Measurements from ENCODE around the gene TNFRSF6B.

Gene TNFRSF6B

GRCh38 chr20:63690003-63690897, 6.2 kb upstream of the TNFRSF6B start:
- H3K9ac ChIP-seq (ENCODE audit: low read length): no peak overlapping the region
- H3K9me3 ChIP-seq (ENCODE audit: control insufficient read depth, low read length): no peaks in the 10 kb centered on the region
- no peaks in the 10 kb centered on the region for H3K27me3 ChIP-seq (ENCODE audit: control insufficient read depth, insufficient read depth, low read length)
- no peaks in the 10 kb centered on the region for H3K36me3 ChIP-seq (ENCODE audit: control insufficient read depth, insufficient read depth, low read length)
- H3K4me3 ChIP-seq (ENCODE audit: low read length): no peak overlapping the region
- peaks cover 34% of the 10 kb centered on the region for H3K4me1 ChIP-seq (ENCODE audit: control insufficient read depth, insufficient read depth, low read length)

DNA sequence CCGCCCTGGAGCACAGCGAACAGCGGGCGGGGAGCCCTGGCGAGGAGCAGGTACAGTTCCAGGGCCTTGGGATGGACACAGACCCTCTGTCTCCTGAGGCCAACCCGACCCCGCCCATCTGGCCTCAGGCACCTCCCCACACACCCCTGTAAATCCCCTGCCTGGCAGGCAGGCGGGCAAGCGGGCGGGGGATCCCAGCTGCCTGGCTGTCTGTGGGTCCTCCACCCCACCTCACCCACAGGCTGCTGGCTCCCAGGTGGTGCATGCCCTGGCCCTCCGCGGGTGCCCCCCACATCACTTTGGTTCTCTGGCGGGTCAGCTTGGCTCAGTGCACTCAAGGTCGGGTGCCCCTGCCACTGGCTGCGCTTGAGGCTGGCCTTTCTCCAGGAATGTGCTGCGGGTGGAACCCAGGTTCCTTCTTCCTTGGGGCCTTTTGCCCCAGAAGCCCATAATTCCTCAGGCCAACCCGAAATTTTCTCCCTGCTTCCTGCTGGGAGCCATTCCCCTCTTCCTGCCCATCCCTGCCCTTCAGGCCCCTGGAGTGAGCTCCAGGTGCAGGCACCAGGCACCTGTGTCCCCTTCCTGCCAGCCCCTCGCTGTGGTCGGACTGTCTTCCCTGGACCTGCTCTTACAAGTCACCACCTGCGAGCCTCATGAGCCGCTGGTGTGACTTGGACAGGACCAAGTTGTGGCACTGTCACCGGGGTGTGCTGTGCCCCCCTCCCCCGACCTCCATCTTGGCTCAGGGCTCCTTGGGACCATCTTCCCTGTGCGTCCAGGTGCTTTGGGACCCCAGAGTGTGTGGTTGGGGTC, 5.3 kb upstream of the TNFRSF6B start:
- H3K4me3 ChIP-seq (ENCODE audit: low read length): no peak overlapping the region
- H3K36me3 ChIP-seq (ENCODE audit: control insufficient read depth, insufficient read depth, low read length): no peaks in the 10 kb centered on the region
- H3K9ac ChIP-seq (ENCODE audit: low read length): no peak overlapping the region
- H3K9me3 ChIP-seq (ENCODE audit: control insufficient read depth, low read length): no peaks in the 10 kb centered on the region
- H3K27me3 ChIP-seq (ENCODE audit: control insufficient read depth, insufficient read depth, low read length): no peaks in the 10 kb centered on the region
- peaks cover 30% of the 10 kb centered on the region for H3K4me1 ChIP-seq (ENCODE audit: control insufficient read depth, insufficient read depth, low read length)

GRCh38 chr20:63691711-63692435, 4.6 kb upstream of the TNFRSF6B start:
- peaks cover 30% of the 10 kb centered on the region for H3K4me1 ChIP-seq (ENCODE audit: control insufficient read depth, insufficient read depth, low read length)
- H3K9ac ChIP-seq (ENCODE audit: low read length): no peak overlapping the region

DNA sequence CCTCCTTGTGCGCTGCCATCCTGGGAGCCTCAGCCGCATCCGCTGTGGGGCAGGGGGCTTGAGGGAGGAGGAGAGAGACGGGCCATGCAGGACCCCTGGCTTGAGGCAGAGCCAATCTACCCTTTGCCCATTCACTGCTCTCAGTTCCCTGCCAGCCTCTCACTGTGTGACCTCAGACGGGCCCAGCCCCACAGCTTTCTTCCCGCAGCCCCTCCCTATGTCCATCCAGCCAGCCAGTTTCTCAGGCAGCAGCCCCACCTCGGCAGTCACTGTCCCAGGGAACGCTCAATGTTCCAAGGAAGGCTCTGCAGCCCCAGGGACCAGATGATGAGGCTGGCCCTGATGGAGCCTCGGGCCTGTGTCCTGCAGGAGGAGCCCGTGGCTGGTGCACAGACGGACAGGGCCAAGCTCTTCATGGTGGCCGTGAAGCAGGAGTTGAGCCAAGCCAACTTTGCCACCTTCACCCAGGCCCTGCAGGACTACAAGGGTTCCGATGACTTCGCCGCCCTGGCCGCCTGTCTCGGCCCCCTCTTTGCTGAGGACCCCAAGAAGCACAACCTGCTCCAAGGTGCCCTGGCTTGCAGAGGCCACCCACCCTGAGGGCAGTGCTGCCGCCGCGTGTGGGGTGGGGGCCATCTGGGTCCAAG, 3.9 kb upstream of the TNFRSF6B start:
- no peaks in the 10 kb centered on the region for H3K9me3 ChIP-seq (ENCODE audit: control insufficient read depth, low read length)
- H3K4me3 ChIP-seq (ENCODE audit: low read length): no peak overlapping the region
- H3K4me1 ChIP-seq (ENCODE audit: control insufficient read depth, insufficient read depth, low read length): peaks cover 30% of the 10 kb centered on the region
- H3K27me3 ChIP-seq (ENCODE audit: control insufficient read depth, insufficient read depth, low read length): no peaks in the 10 kb centered on the region
- H3K9ac ChIP-seq (ENCODE audit: low read length): no peak overlapping the region
- H3K36me3 ChIP-seq (ENCODE audit: control insufficient read depth, insufficient read depth, low read length): no peaks in the 10 kb centered on the region

More at GRCh38 chr20:63691711-63692435, 4.6 kb upstream of the TNFRSF6B start:
- no peaks in the 10 kb centered on the region for H3K27me3 ChIP-seq (ENCODE audit: control insufficient read depth, insufficient read depth, low read length)
- no peak overlapping the region for H3K4me3 ChIP-seq (ENCODE audit: low read length)
- no peaks in the 10 kb centered on the region for H3K9me3 ChIP-seq (ENCODE audit: control insufficient read depth, low read length)
- no peaks in the 10 kb centered on the region for H3K36me3 ChIP-seq (ENCODE audit: control insufficient read depth, insufficient read depth, low read length)

DNA sequence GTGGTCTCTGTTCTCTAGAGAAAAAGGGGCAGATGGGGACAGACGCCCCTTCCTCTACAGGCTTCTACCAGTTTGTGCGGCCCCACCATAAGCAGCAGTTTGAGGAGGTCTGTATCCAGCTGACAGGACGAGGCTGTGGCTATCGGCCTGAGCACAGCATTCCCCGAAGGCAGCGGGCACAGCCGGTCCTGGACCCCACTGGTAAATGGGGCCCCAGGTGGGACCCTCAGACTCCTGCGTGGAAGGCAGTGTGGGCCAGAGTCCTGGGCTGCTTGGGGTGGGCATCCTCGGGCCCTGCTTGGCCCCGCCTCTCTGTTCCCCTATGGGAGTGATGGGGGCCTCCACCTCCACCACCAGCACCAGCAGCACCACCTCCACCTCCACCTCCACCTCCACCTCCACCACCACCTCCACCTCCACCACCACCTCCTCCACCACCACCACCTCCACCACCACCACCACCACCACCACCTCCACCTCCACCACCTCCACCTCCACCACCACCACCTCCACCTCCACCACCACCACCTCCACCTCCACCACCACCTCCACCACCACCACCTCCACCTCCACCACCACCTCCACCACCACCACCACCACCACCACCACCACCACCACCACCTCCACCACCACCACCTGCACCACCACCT, 3.2 kb upstream of the TNFRSF6B start:
- H3K9ac ChIP-seq (ENCODE audit: low read length): no peak overlapping the region
- H3K27me3 ChIP-seq (ENCODE audit: control insufficient read depth, insufficient read depth, low read length): no peaks in the 10 kb centered on the region
- no peaks in the 10 kb centered on the region for H3K36me3 ChIP-seq (ENCODE audit: control insufficient read depth, insufficient read depth, low read length)
- H3K4me1 ChIP-seq (ENCODE audit: control insufficient read depth, insufficient read depth, low read length): peaks cover 35% of the 10 kb centered on the region
- no peak overlapping the region for H3K4me3 ChIP-seq (ENCODE audit: low read length)
- no peaks in the 10 kb centered on the region for H3K9me3 ChIP-seq (ENCODE audit: control insufficient read depth, low read length)

DNA sequence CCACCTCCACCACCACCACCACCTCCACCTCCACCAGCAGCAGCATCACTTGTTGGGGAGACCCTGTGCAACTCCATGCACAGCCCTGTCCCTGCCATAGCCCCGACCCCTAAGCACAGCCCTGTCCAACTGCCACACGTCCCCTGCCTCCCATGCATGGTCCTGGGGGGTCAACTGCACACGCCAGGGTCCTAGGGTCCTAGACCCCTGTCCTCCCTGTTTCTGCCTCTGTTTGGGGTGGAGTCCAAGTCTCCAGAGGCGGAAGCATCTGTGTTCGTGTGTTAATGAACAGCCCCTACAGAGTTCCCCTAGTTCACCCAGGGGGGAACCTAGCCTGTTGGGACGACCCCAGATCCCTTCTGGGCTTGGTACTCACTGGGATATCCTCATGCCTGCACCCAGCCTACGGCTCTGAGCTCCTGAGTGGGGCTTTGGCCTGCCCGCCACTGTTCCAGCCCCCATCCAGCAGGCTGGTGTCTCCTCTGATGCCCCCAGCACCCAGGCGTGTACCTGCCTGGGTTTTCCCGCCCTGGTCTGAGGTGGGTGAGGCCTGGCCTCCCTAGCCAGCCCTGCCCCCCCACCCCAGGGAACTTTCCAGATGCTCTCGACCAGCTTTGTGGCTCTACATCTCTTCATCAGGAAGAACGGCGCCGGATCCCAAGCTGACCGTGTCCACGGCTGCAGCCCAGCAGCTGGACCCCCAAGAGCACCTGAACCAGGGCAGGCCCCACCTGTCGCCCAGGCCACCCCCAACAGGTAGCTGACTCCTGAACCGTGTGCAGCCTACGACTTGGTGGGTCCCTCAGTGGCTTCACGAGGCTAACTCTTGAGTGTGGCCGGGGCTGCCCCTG, 2.5 kb upstream of the TNFRSF6B start:
- H3K27me3 ChIP-seq (ENCODE audit: control insufficient read depth, insufficient read depth, low read length): no peaks in the 10 kb centered on the region
- no peaks in the 10 kb centered on the region for H3K9me3 ChIP-seq (ENCODE audit: control insufficient read depth, low read length)
- no peak overlapping the region for H3K4me3 ChIP-seq (ENCODE audit: low read length)
- H3K4me1 ChIP-seq (ENCODE audit: control insufficient read depth, insufficient read depth, low read length): peaks cover 35% of the 10 kb centered on the region
- no peaks in the 10 kb centered on the region for H3K36me3 ChIP-seq (ENCODE audit: control insufficient read depth, insufficient read depth, low read length)
- H3K9ac ChIP-seq (ENCODE audit: low read length): no peak overlapping the region

GRCh38 chr20:63694584-63695423, 1.6 kb upstream of the TNFRSF6B start:
- peaks cover 39% of the 10 kb centered on the region for H3K4me1 ChIP-seq (ENCODE audit: control insufficient read depth, insufficient read depth, low read length)
- no peak overlapping the region for H3K9ac ChIP-seq (ENCODE audit: low read length)
- no peaks in the 10 kb centered on the region for H3K9me3 ChIP-seq (ENCODE audit: control insufficient read depth, low read length)
- H3K4me3 ChIP-seq (ENCODE audit: low read length): no peak overlapping the region
- no peaks in the 10 kb centered on the region for H3K36me3 ChIP-seq (ENCODE audit: control insufficient read depth, insufficient read depth, low read length)
- no peaks in the 10 kb centered on the region for H3K27me3 ChIP-seq (ENCODE audit: control insufficient read depth, insufficient read depth, low read length)

GRCh38 chr20:63695424-63696305, 787 bp upstream of the TNFRSF6B start:
- Histone ChIP-seq H3K9me3 (ENCODE audit: control insufficient read depth, low read length) (no peaks in the 10 kb centered on the region), H3K9ac (ENCODE audit: low read length) (no peak overlapping the region), H3K27me3 (ENCODE audit: control insufficient read depth, insufficient read depth, low read length) (no peaks in the 10 kb centered on the region), H3K4me1 (ENCODE audit: control insufficient read depth, insufficient read depth, low read length) (peaks cover 39% of the 10 kb centered on the region), H3K4me3 (ENCODE audit: low read length) (no peak overlapping the region), H3K36me3 (ENCODE audit: control insufficient read depth, insufficient read depth, low read length) (no peaks in the 10 kb centered on the region)

DNA sequence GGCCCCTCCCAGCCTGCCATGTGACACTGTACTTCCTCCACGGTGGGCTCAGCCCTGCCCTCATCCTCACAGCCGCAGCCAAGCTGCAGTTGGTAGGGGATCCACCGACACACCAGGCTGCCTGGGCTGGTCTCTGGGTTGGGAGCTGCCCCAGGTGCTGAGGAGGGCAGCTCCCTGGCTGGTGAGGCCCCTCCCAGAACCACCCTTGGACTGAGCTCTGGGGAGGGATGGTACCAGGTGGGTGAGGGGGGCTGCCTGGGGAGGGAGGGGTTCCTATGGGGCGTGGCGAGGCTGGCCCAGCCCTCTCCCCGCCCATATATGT, 185 bp upstream of the TNFRSF6B start:
- H3K4me1 ChIP-seq (ENCODE audit: control insufficient read depth, insufficient read depth, low read length): peaks cover 39% of the 10 kb centered on the region
- H3K9ac ChIP-seq (ENCODE audit: low read length): no peak overlapping the region
- H3K27me3 ChIP-seq (ENCODE audit: control insufficient read depth, insufficient read depth, low read length): no peaks in the 10 kb centered on the region
- H3K4me3 ChIP-seq (ENCODE audit: low read length): no peak overlapping the region
- no peaks in the 10 kb centered on the region for H3K36me3 ChIP-seq (ENCODE audit: control insufficient read depth, insufficient read depth, low read length)
- no peaks in the 10 kb centered on the region for H3K9me3 ChIP-seq (ENCODE audit: control insufficient read depth, low read length)
